NCI-H2196 treated with DMSO at 0.1 percent for 48 hours (cell line): Measurements from ENCODE around the gene RBP3.

ENCODE experiments used
- DNase-seq: peaks from one replicate; lab custom pipeline; 2025; ENCODE audit not compliant: unreplicated experiment; lab: John Stamatoyannopoulos, UW

RBP3 gene

DNA sequence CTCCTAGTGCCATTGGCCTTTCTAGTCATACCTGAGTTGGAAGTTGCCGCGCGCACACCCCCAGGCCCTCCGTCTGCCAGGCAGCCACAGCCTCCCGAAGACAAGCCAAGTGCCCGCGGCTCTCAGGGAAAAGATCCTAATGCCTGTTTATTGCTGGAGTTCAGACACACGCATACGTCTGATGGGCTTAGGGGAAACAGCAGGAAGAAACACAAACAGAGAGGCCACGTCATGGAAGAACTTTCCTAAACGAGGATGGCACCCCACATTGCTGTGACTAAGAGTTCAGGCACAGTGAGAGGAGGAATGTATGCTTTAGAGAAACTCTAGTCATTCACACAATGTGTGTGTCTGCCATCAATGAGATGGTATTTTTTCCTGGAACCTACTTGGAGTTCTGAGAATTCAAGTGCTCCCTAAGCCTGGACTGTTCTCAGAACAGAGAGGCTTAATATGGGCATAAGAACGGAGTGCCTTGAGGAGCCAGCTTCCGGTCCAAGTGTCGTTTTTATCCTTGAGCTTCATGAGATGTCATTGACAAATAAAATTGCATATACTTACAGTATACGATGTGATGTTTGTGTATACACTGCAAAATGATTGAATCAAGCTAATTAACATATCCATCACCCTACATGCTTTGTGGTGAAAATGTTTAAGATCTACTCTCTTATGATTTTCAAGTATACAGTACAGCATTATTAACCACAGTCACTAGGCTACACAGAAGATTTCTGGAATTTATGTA is 11.6 kb upstream of the RBP3 start:
- DNase-seq, result no peak

DNA sequence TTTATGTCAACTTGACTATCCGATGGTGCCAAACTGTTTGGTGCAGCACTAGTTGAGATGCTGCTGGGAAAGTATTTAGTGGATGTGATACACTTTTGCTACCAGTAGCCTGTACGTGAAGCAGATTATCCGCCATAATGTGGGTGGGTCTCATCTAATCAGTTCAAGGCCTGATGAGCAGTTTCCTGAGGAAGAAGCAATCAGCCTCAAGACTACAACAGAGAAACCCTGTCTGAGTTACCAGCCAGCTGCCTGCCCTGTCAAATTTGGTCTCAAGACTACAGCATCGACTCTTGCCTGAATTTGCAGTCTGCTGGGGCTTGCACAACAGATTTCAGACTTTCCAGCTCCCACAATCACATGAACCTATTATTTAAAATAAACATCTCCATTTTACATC is 10.9 kb upstream of the RBP3 start:
- no peak for DNase-seq

DNA sequence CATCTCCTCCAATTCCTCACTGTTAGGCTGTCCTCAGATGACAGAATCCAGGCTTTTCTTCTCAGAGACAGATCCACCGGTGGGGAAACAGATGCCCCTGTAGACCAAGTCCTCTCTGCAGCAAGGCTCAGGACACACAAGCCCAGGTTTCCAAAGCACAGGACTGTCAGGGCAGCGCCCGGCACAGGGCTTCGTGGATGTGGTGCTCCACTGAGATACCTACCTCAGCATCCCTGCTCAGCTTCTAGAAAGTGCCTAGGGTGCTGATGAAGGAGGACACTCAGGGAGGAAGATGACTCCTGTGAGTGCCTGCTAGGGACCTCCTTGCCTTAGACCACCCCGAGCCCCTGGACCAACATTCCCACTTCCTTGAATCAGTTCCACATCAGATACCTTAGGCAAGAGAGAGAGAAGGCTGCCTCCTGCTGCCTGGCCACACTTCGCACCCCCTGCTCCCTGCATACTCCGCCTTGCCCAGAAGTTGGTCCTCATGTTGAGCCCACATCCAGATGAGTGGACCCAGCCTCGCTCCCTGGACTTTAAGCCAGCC is 8.9 kb upstream of the RBP3 start:
- DNase-seq, result no peak

DNA sequence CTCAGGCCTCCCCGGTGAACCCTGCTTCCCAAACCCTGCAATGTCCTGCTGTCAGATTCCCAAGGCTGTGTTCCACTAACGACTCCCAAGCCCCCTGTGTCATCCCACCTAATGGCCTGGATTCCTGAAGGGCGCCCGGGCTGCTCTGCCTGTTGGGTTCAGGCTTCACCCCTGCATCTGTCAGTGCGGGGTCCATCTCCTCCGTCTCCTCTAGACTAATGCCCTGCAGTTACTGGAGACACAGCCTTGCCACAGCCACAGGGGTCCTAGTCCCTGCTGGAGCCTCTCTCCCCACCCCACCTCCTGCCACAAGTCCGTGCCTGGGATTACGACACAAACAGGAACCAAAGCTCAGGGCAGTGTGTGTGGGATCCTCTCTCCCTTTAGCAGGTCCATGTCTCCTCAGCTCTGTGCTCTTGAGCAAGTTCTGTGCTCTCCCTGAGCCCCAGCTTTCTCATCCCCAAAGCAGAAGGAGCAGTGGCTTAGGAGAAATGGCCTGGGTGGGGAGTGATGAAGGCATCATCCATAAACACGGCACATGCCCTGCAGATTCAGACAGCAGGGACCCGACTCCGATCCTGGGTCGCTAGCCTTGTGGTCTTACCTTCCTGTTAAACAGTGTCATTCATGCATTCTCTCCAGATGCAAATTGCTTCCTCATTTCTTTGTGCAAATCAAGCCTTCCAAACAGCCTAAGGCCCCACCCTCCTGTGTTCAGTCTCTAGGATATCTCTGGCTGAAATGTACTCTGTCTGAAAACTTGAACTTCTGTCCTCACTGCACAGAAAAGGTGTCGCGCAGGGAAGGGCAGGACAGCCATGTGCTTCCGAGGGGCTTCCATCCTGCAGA is 8.2 kb upstream of the RBP3 start:
- DNase-seq, result no peak

DNA sequence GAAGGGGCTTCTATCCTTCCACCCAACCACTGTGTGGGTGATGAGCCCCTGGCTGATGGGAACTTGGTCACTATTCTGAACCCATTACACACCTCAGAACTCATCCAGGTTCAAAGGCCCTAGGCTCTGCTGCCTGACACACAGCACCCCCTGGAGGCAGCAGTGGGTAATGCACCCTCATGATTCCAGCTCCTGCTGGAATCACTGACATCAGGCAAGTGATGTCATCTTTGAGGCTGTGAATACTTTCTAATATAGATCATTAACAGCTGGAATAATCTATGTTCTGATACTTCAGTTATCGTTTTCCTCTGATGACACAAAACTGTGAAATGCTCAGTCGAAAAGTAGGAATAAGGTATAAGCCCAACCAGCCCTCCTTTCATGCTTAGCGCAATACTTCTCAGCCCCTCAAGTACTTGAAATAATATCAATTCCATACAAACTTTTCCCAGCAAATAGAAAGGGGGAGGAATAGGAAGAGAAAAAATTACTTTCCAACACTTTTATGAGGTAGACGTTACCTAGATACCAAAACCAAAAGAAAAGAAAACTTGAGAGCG is 7.5 kb upstream of the RBP3 start:
- no peak for DNase-seq

DNA sequence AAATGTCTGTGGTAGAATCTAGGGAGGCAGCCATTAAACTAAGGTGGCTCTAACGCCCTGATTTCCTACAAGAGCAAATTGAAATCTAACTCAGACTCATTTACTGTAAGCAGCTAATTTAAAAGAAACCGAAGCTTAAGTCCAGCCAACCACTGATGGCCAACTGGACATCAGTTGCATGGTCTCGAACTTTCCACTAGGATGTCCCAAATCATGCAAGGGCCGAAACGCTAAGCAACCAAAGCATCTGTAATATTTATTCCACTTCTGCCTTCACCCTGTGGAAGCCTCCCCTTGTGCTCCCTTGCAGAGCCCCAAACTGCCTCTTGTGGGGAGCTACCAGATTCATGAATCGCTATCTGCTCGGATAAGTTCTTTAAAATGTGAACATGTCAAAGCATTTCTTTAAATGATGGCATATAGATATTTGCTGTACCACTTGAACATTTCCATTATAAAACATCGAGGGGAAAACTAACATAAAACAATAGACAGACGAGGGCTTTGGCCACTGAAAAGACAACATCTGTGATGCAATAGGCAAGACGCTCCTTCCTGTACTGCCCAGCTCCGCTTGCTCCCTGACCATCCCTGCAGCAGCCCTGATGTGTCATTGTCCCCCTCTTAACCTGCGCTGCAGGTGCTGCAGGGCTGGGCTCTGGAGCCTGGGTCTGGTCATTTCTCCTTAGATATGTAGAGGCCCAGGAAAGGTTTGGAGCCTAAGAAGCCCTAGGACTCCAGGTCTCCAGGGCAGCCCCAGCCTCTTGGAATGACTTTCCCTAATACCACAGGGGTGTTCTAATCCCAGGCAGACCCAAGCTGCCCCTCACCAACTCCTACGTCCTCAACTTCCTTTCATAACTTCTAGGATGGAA is 2.9 kb upstream of the RBP3 start:
- no peak for DNase-seq

DNA sequence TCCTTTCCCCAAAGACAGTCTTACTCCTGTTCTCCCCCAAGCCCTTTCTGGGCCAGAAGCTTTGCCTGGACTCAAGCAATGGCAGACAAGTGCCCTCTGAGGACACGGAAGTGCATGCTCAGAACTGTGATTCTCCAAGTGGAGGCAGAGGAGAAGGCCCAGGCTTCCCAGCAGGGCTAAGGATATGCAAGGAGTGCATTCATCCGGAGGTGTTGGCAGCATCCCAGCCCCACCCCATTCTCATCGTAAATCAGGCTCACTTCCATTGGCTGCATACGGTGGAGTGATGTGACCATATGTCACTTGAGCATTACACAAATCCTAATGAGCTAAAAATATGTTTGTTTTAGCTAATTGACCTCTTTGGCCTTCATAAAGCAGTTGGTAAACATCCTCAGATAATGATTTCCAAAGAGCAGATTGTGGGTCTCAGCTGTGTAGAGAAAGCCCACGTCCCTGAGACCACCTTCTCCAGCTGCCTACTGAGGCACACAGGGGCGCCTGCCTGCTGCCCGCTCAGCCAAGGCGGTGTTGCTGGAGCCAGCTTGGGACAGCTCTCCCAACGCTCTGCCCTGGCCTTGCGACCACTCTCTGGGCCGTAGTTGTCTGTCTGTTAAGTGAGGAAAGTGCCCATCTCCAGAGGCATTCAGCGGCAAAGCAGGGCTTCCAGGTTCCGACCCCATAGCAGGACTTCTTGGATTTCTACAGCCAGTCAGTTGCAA is 1.4 kb upstream of the RBP3 start:
- no peak for DNase-seq

DNA sequence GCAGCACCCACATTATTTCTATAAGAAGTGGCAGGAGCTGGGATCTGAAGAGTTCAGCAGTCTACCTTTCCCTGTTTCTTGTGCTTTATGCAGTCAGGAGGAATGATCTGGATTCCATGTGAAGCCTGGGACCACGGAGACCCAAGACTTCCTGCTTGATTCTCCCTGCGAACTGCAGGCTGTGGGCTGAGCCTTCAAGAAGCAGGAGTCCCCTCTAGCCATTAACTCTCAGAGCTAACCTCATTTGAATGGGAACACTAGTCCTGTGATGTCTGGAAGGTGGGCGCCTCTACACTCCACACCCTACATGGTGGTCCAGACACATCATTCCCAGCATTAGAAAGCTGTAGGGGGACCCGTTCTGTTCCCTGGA is 874 bp upstream of the RBP3 start:
- no peak for DNase-seq

DNA sequence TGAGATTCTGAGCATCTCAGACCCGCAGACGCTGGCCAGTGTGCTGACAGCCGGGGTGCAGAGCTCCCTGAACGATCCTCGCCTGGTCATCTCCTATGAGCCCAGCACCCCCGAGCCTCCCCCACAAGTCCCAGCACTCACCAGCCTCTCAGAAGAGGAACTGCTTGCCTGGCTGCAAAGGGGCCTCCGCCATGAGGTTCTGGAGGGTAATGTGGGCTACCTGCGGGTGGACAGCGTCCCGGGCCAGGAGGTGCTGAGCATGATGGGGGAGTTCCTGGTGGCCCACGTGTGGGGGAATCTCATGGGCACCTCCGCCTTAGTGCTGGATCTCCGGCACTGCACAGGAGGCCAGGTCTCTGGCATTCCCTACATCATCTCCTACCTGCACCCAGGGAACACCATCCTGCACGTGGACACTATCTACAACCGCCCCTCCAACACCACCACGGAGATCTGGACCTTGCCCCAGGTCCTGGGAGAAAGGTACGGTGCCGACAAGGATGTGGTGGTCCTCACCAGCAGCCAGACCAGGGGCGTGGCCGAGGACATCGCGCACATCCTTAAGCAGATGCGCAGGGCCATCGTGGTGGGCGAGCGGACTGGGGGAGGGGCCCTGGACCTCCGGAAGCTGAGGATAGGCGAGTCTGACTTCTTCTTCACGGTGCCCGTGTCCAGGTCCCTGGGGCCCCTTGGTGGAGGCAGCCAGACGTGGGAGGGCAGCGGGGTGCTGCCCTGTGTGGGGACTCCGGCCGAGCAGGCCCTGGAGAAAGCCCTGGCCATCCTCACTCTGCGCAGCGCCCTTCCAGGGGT is 703 bp downstream of the RBP3 start:
- DNase-seq, result no peak

DNA sequence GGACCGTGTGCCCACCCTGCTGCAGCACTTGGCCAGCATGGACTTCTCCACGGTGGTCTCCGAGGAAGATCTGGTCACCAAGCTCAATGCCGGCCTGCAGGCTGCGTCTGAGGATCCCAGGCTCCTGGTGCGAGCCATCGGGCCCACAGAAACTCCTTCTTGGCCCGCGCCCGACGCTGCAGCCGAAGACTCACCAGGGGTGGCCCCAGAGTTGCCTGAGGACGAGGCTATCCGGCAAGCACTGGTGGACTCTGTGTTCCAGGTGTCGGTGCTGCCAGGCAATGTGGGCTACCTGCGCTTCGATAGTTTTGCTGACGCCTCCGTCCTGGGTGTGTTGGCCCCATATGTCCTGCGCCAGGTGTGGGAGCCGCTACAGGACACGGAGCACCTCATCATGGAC is 1.4 kb downstream of the RBP3 start:
- no peak for DNase-seq

DNA sequence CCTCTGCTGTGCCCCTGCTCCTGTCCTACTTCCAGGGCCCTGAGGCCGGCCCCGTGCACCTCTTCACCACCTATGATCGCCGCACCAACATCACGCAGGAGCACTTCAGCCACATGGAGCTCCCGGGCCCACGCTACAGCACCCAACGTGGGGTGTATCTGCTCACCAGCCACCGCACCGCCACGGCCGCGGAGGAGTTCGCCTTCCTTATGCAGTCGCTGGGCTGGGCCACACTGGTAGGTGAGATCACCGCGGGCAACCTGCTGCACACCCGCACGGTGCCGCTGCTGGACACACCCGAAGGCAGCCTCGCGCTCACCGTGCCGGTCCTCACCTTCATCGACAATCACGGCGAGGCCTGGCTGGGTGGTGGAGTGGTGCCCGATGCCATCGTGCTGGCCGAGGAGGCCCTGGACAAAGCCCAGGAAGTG is 1.8 kb downstream of the RBP3 start:
- DNase-seq, result no peak

DNA sequence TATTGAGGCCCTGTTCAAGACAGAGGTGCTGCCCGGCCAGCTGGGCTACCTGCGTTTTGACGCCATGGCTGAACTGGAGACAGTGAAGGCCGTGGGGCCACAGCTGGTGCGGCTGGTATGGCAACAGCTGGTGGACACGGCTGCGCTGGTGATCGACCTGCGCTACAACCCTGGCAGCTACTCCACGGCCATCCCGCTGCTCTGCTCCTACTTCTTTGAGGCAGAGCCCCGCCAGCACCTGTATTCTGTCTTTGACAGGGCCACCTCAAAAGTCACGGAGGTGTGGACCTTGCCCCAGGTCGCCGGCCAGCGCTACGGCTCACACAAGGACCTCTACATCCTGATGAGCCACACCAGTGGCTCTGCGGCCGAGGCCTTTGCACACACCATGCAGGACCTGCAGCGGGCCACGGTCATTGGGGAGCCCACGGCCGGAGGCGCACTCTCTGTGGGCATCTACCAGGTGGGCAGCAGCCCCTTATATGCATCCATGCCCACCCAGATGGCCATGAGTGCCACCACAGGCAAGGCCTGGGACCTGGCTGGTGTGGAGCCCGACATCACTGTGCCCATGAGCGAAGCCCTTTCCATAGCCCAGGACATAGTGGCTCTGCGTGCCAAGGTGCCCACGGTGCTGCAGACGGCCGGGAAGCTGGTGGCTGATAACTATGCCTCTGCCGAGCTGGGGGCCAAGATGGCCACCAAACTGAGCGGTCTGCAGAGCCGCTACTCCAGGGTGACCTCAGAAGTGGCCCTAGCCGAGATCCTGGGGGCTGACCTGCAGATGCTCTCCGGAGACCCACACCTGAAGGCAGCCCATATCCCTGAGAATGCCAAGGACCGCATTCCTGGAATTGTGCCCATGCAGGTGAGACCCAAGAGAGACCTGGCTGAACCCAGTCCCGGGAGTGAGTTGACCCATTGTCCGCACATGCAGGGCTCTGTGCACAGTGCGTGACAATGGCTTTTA is 2.8 kb downstream of the RBP3 start:
- DNase-seq, result no peak

DNA sequence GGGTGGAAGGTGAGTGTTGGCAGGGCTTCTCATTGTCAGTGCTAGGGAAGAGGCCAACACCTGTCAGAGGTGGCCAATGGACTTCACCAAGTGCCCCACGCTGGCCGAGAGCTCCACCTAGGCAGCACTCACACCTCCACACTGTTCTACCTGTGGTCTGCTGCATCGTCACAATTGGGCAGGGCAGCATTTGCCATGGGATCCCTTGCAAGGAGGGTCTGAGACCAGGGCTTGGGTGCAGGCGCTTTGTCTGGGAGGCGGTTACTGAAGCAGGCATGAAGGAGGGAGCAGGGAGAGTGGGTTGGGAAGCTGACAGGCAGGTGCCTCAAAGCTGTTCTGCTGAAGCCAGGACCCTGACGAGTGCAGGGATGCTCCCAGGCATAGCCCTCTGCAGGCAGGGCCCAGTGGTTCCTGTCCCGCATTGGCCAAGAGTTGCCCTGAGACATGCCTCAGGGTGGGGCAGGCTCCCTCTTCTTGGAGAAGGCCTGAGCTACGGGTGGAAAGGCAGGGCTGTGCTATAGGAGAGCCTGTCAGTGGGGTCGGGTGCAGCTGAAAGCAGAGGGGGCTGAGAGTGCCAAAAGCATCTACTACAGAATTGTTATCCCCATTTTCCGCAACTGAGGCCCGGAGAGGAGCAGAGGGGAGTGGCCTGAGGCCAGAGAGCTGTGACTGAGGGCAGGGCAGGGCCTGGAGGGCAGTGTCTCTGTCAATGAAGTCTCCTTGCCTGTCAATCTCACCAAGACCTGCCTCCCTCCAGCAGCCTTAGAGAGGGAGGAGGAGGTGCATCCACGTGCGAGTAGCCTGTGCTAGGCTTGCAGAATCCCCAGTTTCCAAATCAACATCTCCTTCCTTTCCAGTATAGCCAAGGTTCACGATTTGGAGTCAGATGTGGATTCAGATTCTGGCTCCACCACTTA is 4.0 kb downstream of the RBP3 start:
- DNase-seq, result no peak

DNA sequence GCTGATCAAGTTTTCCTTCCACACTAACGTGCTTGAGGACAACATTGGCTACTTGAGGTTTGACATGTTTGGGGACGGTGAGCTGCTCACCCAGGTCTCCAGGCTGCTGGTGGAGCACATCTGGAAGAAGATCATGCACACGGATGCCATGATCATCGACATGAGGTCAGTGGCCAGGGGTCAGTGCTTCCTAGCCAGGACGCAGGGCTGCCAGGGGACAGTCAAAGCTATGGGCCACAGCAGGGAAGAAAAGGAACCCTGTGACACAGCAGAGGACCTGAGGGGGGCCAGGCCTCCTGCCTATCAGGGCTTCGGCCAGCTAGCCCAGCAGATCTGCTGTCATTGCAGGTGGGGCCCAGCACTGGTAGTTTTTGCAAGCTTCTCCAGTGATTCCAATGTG is 5.2 kb downstream of the RBP3 start:
- no peak for DNase-seq

DNA sequence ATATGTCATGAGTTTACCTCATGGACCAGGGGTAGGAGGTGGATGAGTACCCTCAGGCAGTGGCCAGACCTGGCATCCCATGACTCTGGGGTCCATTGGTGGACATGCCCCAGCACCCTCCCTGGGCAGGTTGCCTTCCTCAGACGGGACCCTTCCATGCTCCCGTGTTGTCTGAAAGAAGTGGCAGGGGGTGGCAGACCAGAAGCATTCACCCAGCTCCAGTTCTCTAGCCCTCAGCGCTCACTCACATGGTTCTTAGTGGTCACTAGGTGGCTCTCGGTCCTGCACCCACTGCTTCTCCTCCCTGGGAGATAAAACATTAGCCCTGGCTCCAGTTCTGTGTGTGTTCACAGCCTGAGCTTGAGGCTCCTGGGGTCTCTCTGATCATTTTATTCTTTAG is 6.0 kb downstream of the RBP3 start:
- DNase-seq, result no peak

DNA sequence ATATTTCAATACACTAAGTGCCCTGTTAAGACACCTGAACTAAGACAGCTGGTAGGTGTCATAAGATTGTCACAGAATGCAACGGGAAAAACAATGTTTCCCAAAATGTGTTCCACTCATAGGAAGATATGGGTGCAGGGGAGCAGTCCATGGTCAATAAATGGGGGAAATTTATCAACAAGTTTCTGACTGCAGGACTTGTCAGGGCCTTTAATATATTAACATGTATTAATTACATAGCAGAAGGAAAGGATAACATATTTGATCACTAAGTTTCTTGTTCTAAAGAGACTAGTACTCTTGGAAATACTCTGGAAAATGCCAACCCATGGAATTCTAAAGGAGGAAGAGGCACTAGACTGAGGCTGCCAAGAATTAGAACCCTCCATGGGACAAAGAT is 6.7 kb downstream of the RBP3 start:
- no peak for DNase-seq

DNA sequence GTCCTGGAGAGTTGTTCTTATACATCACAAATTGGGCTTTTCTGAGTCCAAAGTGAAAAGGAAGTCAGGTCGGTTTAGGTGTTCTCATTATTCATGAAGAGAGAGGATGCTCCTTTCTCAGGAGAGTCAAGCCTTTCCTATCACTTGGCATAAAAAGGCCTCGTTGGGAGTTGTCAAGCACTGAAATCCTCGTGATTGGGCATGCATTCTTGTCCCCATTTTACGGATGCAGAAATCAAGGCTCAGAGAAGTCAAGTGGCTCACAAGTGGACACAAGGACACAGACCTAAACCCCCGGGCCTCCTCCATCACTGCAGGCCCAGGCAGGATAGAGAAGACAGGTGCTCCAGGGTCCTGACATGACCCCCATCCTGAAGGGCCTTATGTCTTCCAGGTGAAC is 8.5 kb downstream of the RBP3 start:
- no peak for DNase-seq
